Choroid plexus epithelial cell (primary cell): Measurements from ENCODE around the gene TECRL.

Experiments used
- DNase-seq: peaks from one replicate; pipeline ENCODE4 v3.0.0-alpha.2; 2010; ENCODE audit warnings: low read depth
- H3K4me3 ChIP-seq: 2 replicates; pipeline ENCODE4 v1.5.1; 2011; ENCODE audit warnings: low read depth, mild to moderate bottlenecking, control low read depth, low read length, moderate library complexity
- CTCF ChIP-seq: conservative IDR thresholded peaks from 2 replicates; pipeline ENCODE4 v1.5.1; 2011; ENCODE audit warnings: low read depth, mild to moderate bottlenecking, control low read depth, inconsistent platforms, low read length, moderate library complexity

Gene TECRL

DNA sequence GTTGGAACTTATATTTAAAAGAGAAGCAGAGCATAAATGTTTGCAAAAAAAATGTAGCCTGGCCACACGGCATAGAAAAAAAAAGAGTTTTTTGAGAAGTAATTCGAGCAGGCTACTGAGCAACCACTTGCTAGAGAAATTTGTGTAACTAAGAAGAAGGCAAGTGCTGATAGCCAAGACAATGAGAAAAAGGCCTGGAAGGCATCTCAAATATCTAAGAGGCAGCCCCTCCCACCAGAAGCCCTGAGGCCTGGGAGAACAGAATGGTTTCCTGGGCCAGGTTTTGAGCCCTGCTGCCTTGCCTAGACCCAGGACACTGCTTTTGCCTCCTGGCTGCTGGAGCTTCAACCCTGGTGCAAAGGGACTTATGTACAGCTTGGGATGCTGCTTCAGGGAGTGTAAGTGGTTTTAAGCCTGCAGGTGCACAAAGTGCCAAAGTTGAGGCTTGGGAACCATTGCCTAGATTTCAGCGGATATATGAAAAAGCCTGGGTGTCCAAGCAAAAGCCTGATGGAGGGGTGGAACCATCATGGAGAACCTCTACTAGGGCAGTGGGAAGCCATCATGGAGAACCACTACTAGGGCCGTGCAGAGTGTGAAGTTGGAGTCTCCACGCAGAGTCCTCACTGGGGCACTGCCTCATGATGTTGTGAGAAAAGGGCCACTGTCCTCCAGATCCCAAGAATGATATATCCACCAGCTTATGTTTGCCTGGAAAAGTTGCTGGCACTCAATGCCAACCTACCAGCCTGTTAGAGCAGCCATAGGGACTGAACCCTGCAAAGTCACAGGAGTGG lies 9.7 kb downstream of the TECRL start:
- DNase-seq: no peak
- H3K4me3 ChIP-seq: no peak overlapping the region
- TF ChIP-seq CTCF: no peak

DNA sequence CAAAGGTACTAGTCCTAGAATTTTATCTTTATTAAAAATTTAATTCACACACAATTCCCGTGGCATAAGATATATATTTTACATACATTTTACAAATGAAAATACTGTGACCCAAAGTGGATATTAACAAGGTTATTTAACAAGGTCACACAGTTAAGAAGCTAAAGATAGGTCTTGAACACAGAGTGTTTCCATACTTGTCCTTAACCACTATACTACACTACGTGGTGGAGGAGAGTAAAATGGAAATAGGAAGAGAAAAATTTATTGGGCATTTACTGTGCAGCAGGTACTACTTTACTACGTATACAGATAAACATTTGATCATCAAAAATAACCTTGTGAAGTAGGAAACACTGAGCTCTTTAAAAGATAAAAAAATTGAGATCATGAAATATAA lies 14.8 kb downstream of the TECRL start:
- no peak overlapping the region for H3K4me3 ChIP-seq
- DNase-seq: no peak
- TF ChIP-seq CTCF: no peak

DNA sequence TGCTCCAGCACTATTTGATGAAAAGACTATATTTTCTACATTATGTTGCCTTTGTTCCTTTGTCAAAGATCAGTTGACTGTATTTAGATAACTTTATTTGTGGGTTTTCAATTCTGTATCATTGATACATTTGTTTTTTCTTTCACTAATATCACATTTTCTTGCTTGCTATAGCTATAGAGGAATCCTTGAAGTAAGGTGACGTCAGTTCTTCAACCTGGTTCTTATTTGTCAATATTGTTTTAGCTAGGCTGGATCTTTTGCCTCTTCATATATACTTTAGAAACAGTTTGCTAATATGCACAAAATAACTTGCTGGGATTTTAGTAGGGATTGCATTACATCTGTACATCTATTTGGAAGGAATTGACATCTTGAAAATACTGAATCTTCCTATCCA lies 21.0 kb downstream of the TECRL start:
- no peak overlapping the region for H3K4me3 ChIP-seq
- no peak for TF ChIP-seq CTCF
- no peak for DNase-seq

DNA sequence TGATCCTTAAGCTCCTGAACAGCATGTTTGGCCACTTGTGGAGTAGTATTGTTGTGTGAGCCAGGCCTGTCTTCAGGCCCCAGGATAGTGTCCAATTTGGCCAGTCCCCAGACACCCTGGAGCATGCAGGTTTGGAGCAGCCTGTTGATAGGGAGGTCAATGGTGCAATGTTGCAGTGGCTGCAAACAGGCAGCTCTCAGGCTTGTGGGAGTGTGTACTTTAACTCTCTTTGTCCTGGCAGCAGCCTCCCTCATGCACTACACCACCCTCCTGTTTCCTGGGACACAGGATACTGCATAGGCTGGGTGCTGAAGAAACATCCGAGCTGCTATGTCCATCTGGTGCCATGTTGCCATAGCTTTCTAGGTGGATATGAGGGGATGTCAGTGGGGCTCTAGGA lies 24.0 kb downstream of the TECRL start:
- no peak overlapping the region for H3K4me3 ChIP-seq
- no peak for DNase-seq
- TF ChIP-seq CTCF: no peak

GRCh38 chr4:64384237-64385203 lies 24.7 kb downstream of the TECRL start:
- no peak for DNase-seq
- no peak for TF ChIP-seq CTCF
- H3K4me3 ChIP-seq: no peak overlapping the region

- H3K4me3 ChIP-seq: no peak overlapping the region
- no peak for TF ChIP-seq CTCF
- DNase-seq: no peak
These were observed 40.5 kb downstream of the TECRL start for GRCh38 chr4:64368741-64369140.

- H3K4me3 ChIP-seq: no peak overlapping the region
- TF ChIP-seq CTCF: no peak
- DNase-seq: no peak
These were observed 47.9 kb downstream of the TECRL start for GRCh38 chr4:64361399-64361740.
